HEK293 (cell line): ENCODE data around the gene REN.

Experiments used
- CTCF ChIA-PET: fragments of 350-600 bp; formaldehyde crosslinking; extraction: SDS; loops from one replicate; lab custom pipeline; 2021; ENCODE audit warnings: antibody characterized with exemption; lab: Yijun Ruan, JAX
- POLR2A ChIA-PET: fragments of 300-600 bp; formaldehyde crosslinking; extraction: SDS; loops from one replicate; lab custom pipeline; 2020; ENCODE audit warnings: antibody characterized with exemption, inconsistent platforms; lab: Yijun Ruan, JAX
- H3K27ac ChIP-seq: fragments of 200-500 bp; sonication (Bioruptor generic); 2 replicates; pipeline ENCODE4 v1.5.1; 2014; ENCODE audit warnings: low read depth, low read length, control low read depth, inconsistent platforms; ENCODE audit errors: extremely low read depth
- H3K36me3 ChIP-seq, 2 experiments: fragments of 200-500 bp in 1 of 2; sonication (Bioruptor generic) in 1 of 2; 1 replicate in 1 of 2; 2 replicates in 1 of 2; pipeline ENCODE4 v1.5.1; 2014 to 2017; ENCODE audit warnings: inconsistent platforms in 2 of 2, low read length in 2 of 2; ENCODE audit not compliant: control insufficient read depth in 2 of 2, insufficient read depth in 1 of 2
- H3K4me1 ChIP-seq: fragments of 200-500 bp; sonication (Bioruptor generic); 2 replicates; pipeline ENCODE4 v1.5.1; 2014; ENCODE audit warnings: mild to moderate bottlenecking, low read length, inconsistent platforms; ENCODE audit not compliant: control insufficient read depth, insufficient read depth
- H3K4me3 ChIP-seq: 2 replicates; pipeline ENCODE4 v1.5.1; 2011; ENCODE audit warnings: low read depth, mild to moderate bottlenecking, control low read depth, low read length, moderate library complexity
- H3K9me3 ChIP-seq: fragments of 200-500 bp; sonication (Bioruptor generic); 2 replicates; pipeline ENCODE4 v1.5.1; 2014; ENCODE audit warnings: low read depth, low read length, inconsistent platforms; ENCODE audit not compliant: control insufficient read depth, insufficient read depth
- BCL11B ChIP-seq: fragments of 450-650 bp; formaldehyde crosslinking; IDR thresholded peaks from 2 replicates; pipeline ENCODE4 v1.5.1; 2016; ENCODE audit warnings: low read depth, missing biosample characterization, missing genetic modification characterization
- HOXA7 ChIP-seq: sonication (generic); formaldehyde crosslinking; IDR thresholded peaks from 2 replicates; pipeline ENCODE4 v1.8.1; 2022; ENCODE audit warnings: missing genetic modification reagents, borderline replicate concordance
- HOXC10 ChIP-seq: sonication (generic); formaldehyde crosslinking; IDR thresholded peaks from 2 replicates; pipeline ENCODE4 v1.8.1; 2023; ENCODE audit warnings: mild to moderate bottlenecking, missing genetic modification reagents
- KLF1 ChIP-seq: fragments of 450-650 bp; formaldehyde crosslinking; IDR thresholded peaks from 2 replicates; pipeline ENCODE4 v1.5.1; 2016; ENCODE audit warnings: missing biosample characterization, missing genetic modification characterization
- KLF7 ChIP-seq: fragments of 450-650 bp; formaldehyde crosslinking; IDR thresholded peaks from 2 replicates; pipeline ENCODE4 v1.5.1; 2016; ENCODE audit warnings: missing biosample characterization, missing genetic modification characterization, borderline replicate concordance
- OSR2 ChIP-seq: fragments of 450-650 bp; formaldehyde crosslinking; IDR thresholded peaks from 2 replicates; pipeline ENCODE4 v1.5.1; 2016; ENCODE audit warnings: missing biosample characterization, missing genetic modification characterization
- PRDM6 ChIP-seq: fragments of 450-650 bp; formaldehyde crosslinking; IDR thresholded peaks from 2 replicates; pipeline ENCODE4 v1.5.1; 2017; ENCODE audit warnings: missing biosample characterization, missing genetic modification characterization
- ZBTB17 ChIP-seq: fragments of 450-650 bp; formaldehyde crosslinking; IDR thresholded peaks from 2 replicates; pipeline ENCODE4 v1.5.1; 2016; ENCODE audit warnings: missing biosample characterization, missing genetic modification characterization
- ZIC2 ChIP-seq: fragments of 450-650 bp; formaldehyde crosslinking; IDR thresholded peaks from 2 replicates; pipeline ENCODE4 v1.5.1; 2016; ENCODE audit warnings: missing biosample characterization, missing genetic modification characterization
- ZNF114 ChIP-seq: fragments of 450-650 bp; formaldehyde crosslinking; IDR thresholded peaks from 2 replicates; pipeline ENCODE4 v1.5.0; 2017; ENCODE audit warnings: missing biosample characterization, missing genetic modification characterization
- ZNF174 ChIP-seq: fragments of 450-650 bp; formaldehyde crosslinking; IDR thresholded peaks from 2 replicates; pipeline ENCODE4 v1.5.0; 2017; ENCODE audit warnings: missing biosample characterization, mild to moderate bottlenecking, missing genetic modification characterization
- ZNF311 ChIP-seq: fragments of 450-650 bp; formaldehyde crosslinking; IDR thresholded peaks from 2 replicates; pipeline ENCODE4 v1.5.1; 2017; ENCODE audit warnings: missing biosample characterization, missing genetic modification characterization, borderline replicate concordance
- ZNF366 ChIP-seq: fragments of 450-650 bp; formaldehyde crosslinking; conservative IDR thresholded peaks from 2 replicates; pipeline ENCODE4 v1.5.1; 2016; ENCODE audit warnings: missing biosample characterization, missing genetic modification characterization
- ZNF394 ChIP-seq: fragments of 450-650 bp; formaldehyde crosslinking; IDR thresholded peaks from 2 replicates; pipeline ENCODE4 v1.5.1; 2016; ENCODE audit warnings: missing biosample characterization, missing genetic modification characterization, mild to moderate bottlenecking, moderate library complexity, borderline replicate concordance
- ZNF404 ChIP-seq: fragments of 450-650 bp; formaldehyde crosslinking; IDR thresholded peaks from 2 replicates; pipeline ENCODE4 v1.5.1; 2017; ENCODE audit warnings: missing biosample characterization, missing genetic modification characterization
- ZNF776 ChIP-seq: fragments of 450-650 bp; formaldehyde crosslinking; IDR thresholded peaks from 2 replicates; pipeline ENCODE4 v1.5.0; 2017; ENCODE audit warnings: missing biosample characterization, missing genetic modification characterization, borderline replicate concordance
- ZNF777 ChIP-seq: fragments of 450-650 bp; formaldehyde crosslinking; IDR thresholded peaks from 2 replicates; pipeline ENCODE4 v1.5.1; 2017; ENCODE audit warnings: missing biosample characterization, missing genetic modification characterization, borderline replicate concordance
- ZNF792 ChIP-seq: fragments of 450-650 bp; formaldehyde crosslinking; IDR thresholded peaks from 2 replicates; pipeline ENCODE4 v1.5.1; 2016; ENCODE audit warnings: missing biosample characterization, missing genetic modification characterization
- TF ChIP-seq, protein P1 (sequence below): fragments of 450-650 bp; formaldehyde crosslinking; IDR thresholded peaks from 2 replicates; pipeline ENCODE4 v1.5.1; 2016; ENCODE audit warnings: missing biosample characterization, missing genetic modification characterization

REN gene

DNA sequence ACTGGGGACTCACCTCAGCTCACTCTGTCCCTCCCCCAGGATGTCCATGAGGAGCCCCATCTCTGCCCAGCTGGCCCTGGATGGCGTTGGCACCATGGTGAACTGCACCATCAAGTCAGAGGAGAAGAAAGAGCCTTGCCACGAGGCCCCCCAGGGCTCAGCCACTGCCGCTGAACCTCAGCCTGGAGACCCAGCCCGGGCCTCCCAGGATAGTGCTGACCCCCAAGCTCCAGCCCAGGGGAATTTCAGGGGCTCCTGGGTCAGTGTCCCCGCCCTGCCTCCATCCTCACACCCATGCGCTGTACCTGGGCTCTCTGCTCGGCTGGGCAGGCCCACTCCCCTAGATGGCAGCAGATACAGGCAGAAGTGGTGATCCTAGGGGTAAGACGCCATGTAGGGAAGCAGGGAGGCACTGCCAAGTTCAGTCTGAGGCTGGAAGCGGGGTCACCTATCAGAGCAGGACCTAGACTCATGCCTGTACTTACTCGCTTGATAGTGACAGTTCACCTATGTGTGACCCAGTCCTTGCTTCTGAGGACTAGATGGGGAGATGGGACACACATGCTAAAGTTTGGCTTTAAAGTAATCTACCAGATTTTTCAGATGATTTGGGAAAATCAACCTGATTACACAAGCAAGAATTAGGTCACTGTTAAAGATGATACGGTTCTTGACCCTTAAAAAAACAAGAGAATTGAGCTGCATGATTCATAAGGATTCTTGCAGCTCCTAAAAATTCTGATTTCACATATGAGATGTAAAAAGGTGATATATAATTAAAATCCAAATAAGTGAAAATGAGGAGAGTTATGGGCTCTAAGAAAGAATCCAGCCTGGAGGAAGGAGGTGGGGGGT lies 53.0 kb downstream of the REN start:
- no peak for TF ChIP-seq ZNF776
- no peak for TF ChIP-seq KLF7 (tag by site-specific recombination)
- TF ChIP-seq, protein P1, sequence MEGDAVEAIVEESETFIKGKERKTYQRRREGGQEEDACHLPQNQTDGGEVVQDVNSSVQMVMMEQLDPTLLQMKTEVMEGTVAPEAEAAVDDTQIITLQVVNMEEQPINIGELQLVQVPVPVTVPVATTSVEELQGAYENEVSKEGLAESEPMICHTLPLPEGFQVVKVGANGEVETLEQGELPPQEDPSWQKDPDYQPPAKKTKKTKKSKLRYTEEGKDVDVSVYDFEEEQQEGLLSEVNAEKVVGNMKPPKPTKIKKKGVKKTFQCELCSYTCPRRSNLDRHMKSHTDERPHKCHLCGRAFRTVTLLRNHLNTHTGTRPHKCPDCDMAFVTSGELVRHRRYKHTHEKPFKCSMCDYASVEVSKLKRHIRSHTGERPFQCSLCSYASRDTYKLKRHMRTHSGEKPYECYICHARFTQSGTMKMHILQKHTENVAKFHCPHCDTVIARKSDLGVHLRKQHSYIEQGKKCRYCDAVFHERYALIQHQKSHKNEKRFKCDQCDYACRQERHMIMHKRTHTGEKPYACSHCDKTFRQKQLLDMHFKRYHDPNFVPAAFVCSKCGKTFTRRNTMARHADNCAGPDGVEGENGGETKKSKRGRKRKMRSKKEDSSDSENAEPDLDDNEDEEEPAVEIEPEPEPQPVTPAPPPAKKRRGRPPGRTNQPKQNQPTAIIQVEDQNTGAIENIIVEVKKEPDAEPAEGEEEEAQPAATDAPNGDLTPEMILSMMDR (tag by site-specific recombination) = 0 out of 2 replicates have a peak, but pooled peaks have one; percentile 21
- TF ChIP-seq HOXC10 = no peak
- H3K36me3 ChIP-seq = peaks cover 0 to 5% of the 10 kb centered on the region in 2 experiments; a peak in 2 of 3 replicates
- ChIA-PET POLR2A (no interaction called here), CTCF (interaction anchor here (0.7 to 4.1 kb wide), 3 partner anchors 13 to 15 kb away, joined by 3 to 31 read pairs (median 4); no protein-coding TSS in a partner anchor)
- no peaks in the 10 kb centered on the region; the same call in 1 of the 2 replicates for H3K4me1 ChIP-seq
- H3K9me3 ChIP-seq = no peaks in the 10 kb centered on the region
- no peak overlapping the region for H3K27ac ChIP-seq
- no peak overlapping the region for H3K4me3 ChIP-seq

GRCh38 chr1:204110894-204111633 lies 55.1 kb downstream of the REN start:
- CTCF ChIA-PET = interaction anchor here (1.5 to 4.1 kb wide), 2 partner anchors 18 to 240 kb away, joined by 5 to 31 read pairs; no protein-coding TSS in a partner anchor
- Histone ChIP-seq H3K4me1 (no peaks in the 10 kb centered on the region; the same call in 1 of the 2 replicates), H3K27ac (no peak overlapping the region), H3K9me3 (no peaks in the 10 kb centered on the region), H3K36me3 (no peaks in the 10 kb centered on the region), H3K4me3 (no peak overlapping the region)
- TF ChIP-seq ZNF366 (tag by site-specific recombination) (no peak), ZBTB17 (tag by site-specific recombination) (no peak), KLF1 (tag by site-specific recombination) (peak; percentile 43; the same call in 1 of the 2 replicates), ZNF792 (tag by site-specific recombination) (no peak), ZNF174 (tag by site-specific recombination) (no peak), ZNF777 (tag by site-specific recombination) (no peak), ZNF311 (tag by site-specific recombination) (no peak), PRDM6 (tag by site-specific recombination) (0 out of 2 replicates have a peak, but pooled peaks have one; percentile 22), BCL11B (tag by site-specific recombination) (no peak), ZNF394 (tag by site-specific recombination) (no peak), ZIC2 (no peak), HOXA7 (CRISPR knock-in tag) (no peak), OSR2 (no peak), ZNF114 (tag by site-specific recombination) (no peak), ZNF404 (tag by site-specific recombination) (no peak)
- POLR2A ChIA-PET = interaction anchor here (0.7 to 0.9 kb wide), 2 partner anchors 24 to 31 kb away, joined by 3 read pairs; no protein-coding TSS in a partner anchor
